ENCODE results near the gene VPS4A.

The VPS4A gene

DNA sequence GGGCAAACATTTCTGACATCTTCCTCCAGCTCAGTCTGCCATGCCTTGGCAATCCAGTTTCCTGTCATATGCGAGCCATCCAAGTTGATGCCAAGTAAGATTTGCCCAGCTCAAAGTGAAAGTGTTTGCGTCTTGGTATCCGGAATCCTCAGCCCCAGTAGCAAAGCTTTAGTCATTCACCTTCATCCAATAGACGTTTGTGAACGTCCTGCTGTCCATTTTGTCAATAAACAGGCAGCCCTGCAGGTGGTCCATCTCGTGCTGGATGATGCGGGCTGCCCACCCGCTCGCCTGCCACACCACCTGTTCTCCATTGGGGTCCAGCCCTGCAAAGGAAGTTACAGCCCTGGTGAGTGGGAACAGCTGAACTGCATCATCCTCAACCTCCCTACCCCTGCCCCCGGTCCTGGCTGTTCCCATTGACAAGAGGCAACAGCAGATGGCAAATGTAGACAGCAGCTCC, 17.7 kb downstream of the VPS4A start:
- Histone ChIP-seq H3K9me3 (no peaks in the 10 kb centered on the region), H3K27ac (no peak overlapping the region), H3K36me3 (peaks cover 53% of the 10 kb centered on the region), H3K4me3 (ENCODE audit: low read depth in 1 of 2, low read length in 1 of 2) (no peak overlapping the region), H3K4me1 (ENCODE audit: control insufficient read depth in 1 of 2, insufficient read depth in 1 of 2, low read depth in 1 of 2, low read length in 1 of 2) (peaks cover 19 to 22% of the 10 kb centered on the region in 2 experiments), H3K27me3 (no peaks in the 10 kb centered on the region)
- TF ChIP-seq, protein P1, sequence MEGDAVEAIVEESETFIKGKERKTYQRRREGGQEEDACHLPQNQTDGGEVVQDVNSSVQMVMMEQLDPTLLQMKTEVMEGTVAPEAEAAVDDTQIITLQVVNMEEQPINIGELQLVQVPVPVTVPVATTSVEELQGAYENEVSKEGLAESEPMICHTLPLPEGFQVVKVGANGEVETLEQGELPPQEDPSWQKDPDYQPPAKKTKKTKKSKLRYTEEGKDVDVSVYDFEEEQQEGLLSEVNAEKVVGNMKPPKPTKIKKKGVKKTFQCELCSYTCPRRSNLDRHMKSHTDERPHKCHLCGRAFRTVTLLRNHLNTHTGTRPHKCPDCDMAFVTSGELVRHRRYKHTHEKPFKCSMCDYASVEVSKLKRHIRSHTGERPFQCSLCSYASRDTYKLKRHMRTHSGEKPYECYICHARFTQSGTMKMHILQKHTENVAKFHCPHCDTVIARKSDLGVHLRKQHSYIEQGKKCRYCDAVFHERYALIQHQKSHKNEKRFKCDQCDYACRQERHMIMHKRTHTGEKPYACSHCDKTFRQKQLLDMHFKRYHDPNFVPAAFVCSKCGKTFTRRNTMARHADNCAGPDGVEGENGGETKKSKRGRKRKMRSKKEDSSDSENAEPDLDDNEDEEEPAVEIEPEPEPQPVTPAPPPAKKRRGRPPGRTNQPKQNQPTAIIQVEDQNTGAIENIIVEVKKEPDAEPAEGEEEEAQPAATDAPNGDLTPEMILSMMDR (IDR thresholded peaks at IDR 0.05): no peak

DNA sequence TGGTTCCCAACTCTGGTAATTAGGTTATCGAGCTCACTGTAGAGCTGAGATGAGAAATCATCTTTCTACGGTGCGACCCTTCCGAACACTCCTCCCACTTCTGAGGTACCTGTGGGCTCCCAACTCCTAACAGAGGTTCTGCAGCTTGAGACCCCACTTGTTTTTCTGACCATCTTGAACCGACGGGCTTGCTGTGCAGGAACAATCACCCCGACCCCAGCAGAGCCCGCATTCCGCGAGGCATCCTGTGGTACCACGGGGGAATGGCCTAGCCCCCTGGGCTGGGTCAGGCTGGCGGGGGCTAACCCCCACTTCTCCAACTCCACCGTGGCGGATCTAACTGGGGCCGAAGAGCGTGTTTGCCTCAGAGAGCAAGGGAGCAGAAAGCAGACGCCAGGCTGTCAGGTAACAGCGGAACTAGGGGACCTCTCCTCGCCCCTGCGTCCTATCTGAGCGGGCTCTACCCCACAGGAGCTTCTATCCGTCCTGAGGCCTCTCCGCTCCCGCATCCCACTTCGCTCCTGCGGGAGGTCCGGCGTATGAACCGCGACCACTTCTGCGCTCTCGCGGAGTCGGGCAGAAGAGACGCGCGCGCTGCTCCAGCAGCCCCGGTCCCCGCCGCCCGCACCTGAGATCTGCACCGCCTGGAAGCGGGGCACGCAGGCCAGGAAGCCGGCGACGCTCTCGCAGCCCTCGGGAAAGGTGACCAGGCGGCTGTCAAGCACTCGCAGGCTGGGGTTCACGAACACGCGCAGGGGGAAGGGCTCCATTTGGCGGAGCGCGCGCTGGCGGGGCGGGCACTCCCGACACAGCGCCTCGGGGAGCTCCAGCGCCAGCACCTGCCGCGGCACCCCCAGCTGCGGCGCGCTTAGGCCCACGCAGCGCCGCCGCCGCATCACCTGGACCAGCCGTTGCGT, 18.5 kb downstream of the VPS4A start:
- Histone ChIP-seq H3K4me1 (ENCODE audit: control insufficient read depth in 1 of 2, insufficient read depth in 1 of 2, low read depth in 1 of 2, low read length in 1 of 2) (peaks cover 19 to 22% of the 10 kb centered on the region in 2 experiments), H3K36me3 (peaks cover 53% of the 10 kb centered on the region), H3K4me3 (ENCODE audit: low read depth in 1 of 2, low read length in 1 of 2) (peak overlapping the region; percentile 83 to 96), H3K27me3 (no peaks in the 10 kb centered on the region), H3K9me3 (no peaks in the 10 kb centered on the region), H3K27ac (peak overlapping the region; percentile 88)
- TF ChIP-seq, protein P1 (IDR thresholded peaks at IDR 0.05): no peak

DNA sequence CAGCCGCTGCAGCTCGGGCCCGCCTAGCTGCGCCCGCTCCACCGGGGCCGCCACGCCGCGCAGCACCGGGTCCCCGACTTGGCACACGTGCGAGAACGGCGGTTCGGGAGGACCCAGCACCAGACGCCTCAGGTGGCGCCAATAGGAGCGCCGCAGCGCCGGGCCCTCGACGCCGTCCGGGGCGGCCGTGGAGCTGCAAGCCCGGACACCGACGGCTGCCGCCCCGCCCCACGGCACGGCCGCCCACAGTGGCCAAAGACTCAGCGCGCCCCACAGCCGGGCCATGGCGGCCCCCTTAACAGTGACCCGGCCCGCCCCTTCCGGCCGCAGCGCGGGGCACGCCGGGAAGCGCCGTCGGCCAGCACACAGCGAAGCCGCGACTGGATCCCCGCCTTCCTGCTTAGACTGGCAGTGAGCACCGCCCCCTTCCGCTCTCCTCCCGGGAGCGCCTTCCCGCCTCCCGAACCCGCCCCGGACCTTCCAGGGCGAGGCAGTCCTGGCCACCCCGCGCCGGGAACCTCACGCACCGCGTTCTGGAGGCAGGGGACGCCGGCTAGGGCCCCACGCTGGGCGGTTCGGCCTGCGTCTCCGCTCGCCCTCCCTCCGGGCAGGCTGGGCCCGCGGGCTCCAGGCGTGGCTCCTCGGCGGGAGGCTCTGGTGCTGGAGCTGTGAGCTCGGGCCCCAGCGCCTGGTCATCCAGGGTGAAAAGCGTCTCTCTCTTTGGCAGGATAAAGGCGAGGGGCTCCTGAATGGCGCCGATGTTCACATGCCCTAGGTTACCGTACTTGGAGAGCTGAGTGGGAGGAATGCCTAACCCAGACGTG, 19.3 kb downstream of the VPS4A start, which contains the start of gene PDF:
Gene PDF, minus strand, starts transcription at position 303 of the 824 bp plus-strand sequence. Its CDS starts 18 bp downstream, at position 285.
- no peaks in the 10 kb centered on the region for H3K9me3 ChIP-seq
- H3K27me3 ChIP-seq: no peaks in the 10 kb centered on the region
- peak within 1 kb of the TSS; percentile 83 to 96 for H3K4me3 ChIP-seq (ENCODE audit: low read depth in 1 of 2, low read length in 1 of 2)
- H3K36me3 ChIP-seq: peaks cover 53% of the 10 kb centered on the region
- peaks cover 19 to 22% of the 10 kb centered on the region in 2 experiments for H3K4me1 ChIP-seq (ENCODE audit: control insufficient read depth in 1 of 2, insufficient read depth in 1 of 2, low read depth in 1 of 2, low read length in 1 of 2)
- TF ChIP-seq, protein P1 (IDR thresholded peaks at IDR 0.05): peak; percentile 24
- peak within 1 kb of the TSS; percentile 88 for H3K27ac ChIP-seq

DNA sequence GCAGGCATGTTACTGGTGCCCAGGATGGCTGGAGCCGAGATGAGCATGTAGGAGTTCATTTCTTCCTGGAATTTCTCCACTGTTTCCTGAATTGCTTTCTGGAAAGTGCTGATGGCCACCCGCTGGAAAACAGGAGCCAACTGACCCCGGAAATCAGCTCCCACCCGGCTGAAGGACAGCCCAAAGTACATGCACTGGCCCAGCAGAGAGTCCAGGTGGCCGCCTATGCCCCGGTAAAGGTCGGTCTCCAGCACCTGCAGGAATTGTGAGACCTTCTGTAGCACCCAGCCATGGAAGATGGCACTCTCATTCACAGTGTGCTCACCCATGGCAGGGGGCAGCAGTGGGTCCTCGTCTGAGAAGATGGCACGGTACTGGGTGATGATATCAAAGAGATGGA, 23.5 kb downstream of the VPS4A start:
- Histone ChIP-seq H3K4me3 (ENCODE audit: low read depth in 1 of 2, low read length in 1 of 2) (no peak overlapping the region), H3K36me3 (peaks cover 45% of the 10 kb centered on the region), H3K27me3 (no peaks in the 10 kb centered on the region), H3K4me1 (ENCODE audit: control insufficient read depth in 1 of 2, insufficient read depth in 1 of 2, low read depth in 1 of 2, low read length in 1 of 2) (peaks cover 19 to 24% of the 10 kb centered on the region in 2 experiments), H3K27ac (no peak overlapping the region), H3K9me3 (no peaks in the 10 kb centered on the region)
- TF ChIP-seq, protein P1 (IDR thresholded peaks at IDR 0.05): no peak

DNA sequence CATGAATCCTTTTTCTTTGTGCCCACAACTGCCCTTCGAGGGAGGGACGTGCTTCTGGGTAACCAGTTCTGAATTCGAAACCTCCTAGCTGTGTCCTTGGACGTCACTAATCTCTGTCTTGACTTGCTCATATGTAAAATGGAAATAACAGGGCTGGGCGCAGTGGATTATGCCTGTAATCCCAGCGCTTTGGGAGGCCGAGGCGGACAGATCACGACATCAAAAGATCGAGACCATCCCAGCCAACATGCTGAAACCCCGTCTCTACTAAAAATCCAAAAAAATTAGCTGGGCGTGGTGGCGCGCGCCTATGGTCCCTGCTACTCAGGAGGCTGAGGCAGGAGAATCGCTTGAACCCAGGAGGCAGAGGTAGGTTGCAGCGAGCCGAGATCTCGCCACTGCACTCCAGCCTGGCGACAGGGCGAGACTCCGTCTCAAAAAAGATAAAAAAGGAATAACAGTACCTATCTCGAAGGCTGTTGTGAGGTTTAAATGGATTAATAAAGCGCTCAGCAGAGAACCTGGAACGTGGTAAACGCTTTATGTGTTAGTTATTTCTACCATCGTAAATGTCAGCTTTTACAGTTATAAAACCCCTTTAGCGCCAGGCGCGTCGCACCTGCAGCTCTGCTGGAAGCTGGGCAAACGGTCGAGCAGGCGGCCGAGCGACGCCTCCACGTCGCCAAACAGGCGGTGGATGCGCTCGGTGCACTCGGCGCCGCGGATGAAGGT, 27.6 kb downstream of the VPS4A start:
- Histone ChIP-seq H3K27ac (peak overlapping the region; percentile 91), H3K27me3 (no peaks in the 10 kb centered on the region), H3K4me1 (ENCODE audit: control insufficient read depth in 1 of 2, insufficient read depth in 1 of 2, low read depth in 1 of 2, low read length in 1 of 2) (peaks cover 19 to 21% of the 10 kb centered on the region in 2 experiments), H3K36me3 (peaks cover 35% of the 10 kb centered on the region), H3K4me3 (ENCODE audit: low read depth in 1 of 2, low read length in 1 of 2) (peak overlapping the region; percentile 87 to 99), H3K9me3 (no peaks in the 10 kb centered on the region)
- TF ChIP-seq, protein P1 (IDR thresholded peaks at IDR 0.05): no peak

Measured in neutrophil (primary cell).